Naive thymus-derived CD4-positive, alpha-beta T cell (primary cell): ENCODE data around the gene FSTL5. TPM values are rescaled to one million over a fixed set of nuclear protein-coding genes. Genes with fewer than 3 reads are reported as not detected.

Source experiments
- ATAC-seq: fragments of 150-1000 bp; cut with Tn5 transposase; 2 replicates; pipeline ENCODE4 v1.10.0; 2021; ENCODE audit warnings: mild to moderate bottlenecking, moderate library complexity
- CTCF ChIA-PET: fragments of 350-600 bp; sonication (Branson Sonifier 250); formaldehyde crosslinking; loops from one replicate; lab custom pipeline; 2021; ENCODE audit warnings: antibody characterized with exemption; lab: Charles Lee
- POLR2A ChIA-PET: fragments of 350-600 bp; sonication (Branson Sonifier 250); formaldehyde crosslinking; loops from one replicate; lab custom pipeline; 2021; ENCODE audit warnings: antibody characterized with exemption, inconsistent platforms; lab: Charles Lee
- DNase-seq, 9 donors: peaks; one replicate each; pipeline versions ENCODE4 v3.0.0 to v3.0.0-alpha.2; 2020 to 2022; ENCODE audit warnings: mixed read lengths in 1 of 9
- H3K27ac ChIP-seq: one replicate; pipeline ENCODE4 v1.7.0; 2013; ENCODE audit warnings: mild to moderate bottlenecking, low read depth, low read length, moderate library complexity
- H3K27me3 ChIP-seq, 2 donors: one replicate each; pipeline ENCODE4 v1.7.0; 2013; ENCODE audit warnings: low read length in 2 of 2, mild to moderate bottlenecking in 2 of 2, moderate library complexity in 2 of 2; ENCODE audit not compliant: control insufficient read depth in 2 of 2, insufficient read depth in 2 of 2
- H3K36me3 ChIP-seq, 3 experiments: 1 replicate in 2 of 3; 2 replicates in 1 of 3; pipeline ENCODE4 v1.7.0; 2013; ENCODE audit warnings: low read length in 3 of 3, mild to moderate bottlenecking in 3 of 3, moderate library complexity in 1 of 3; ENCODE audit not compliant: insufficient read depth in 3 of 3, control insufficient read depth in 2 of 3
- H3K4me1 ChIP-seq, 2 donors: one replicate each; pipeline ENCODE4 v1.7.0; 2013; ENCODE audit warnings: low read length in 2 of 2, mild to moderate bottlenecking in 2 of 2, moderate library complexity in 1 of 2; ENCODE audit not compliant: control insufficient read depth in 2 of 2, insufficient read depth in 2 of 2
- H3K4me3 ChIP-seq: 2 replicates; pipeline ENCODE4 v1.7.0; 2013; ENCODE audit warnings: mild to moderate bottlenecking, low read length
- H3K9me3 ChIP-seq, 3 experiments: 1 replicate in 2 of 3; 2 replicates in 1 of 3; pipeline ENCODE4 v1.7.0; 2013; ENCODE audit warnings: low read length in 3 of 3; ENCODE audit not compliant: control insufficient read depth in 2 of 3
- H3K27ac Mint-ChIP-seq, 9 donors: one replicate each; pipeline ENCODE4 v1.8.0; 2020 to 2022; ENCODE audit warnings: mixed read lengths in 9 of 9, mild to moderate bottlenecking in 8 of 9, moderate library complexity in 5 of 9, inconsistent platforms in 2 of 9
- H3K27me3 Mint-ChIP-seq, 5 donors: one replicate each; pipeline ENCODE4 v1.8.0; 2021 to 2022; ENCODE audit warnings: mixed read lengths in 5 of 5, mild to moderate bottlenecking in 1 of 5
- H3K36me3 Mint-ChIP-seq, 5 donors: one replicate each; pipeline ENCODE4 v1.8.0; 2020 to 2022; ENCODE audit warnings: mixed read lengths in 5 of 5, mild to moderate bottlenecking in 3 of 5, inconsistent platforms in 1 of 5
- H3K4me1 Mint-ChIP-seq, 7 donors: one replicate each; pipeline ENCODE4 v1.8.0; 2020 to 2022; ENCODE audit warnings: mixed read lengths in 7 of 7, mild to moderate bottlenecking in 3 of 7, inconsistent platforms in 1 of 7
- H3K4me3 Mint-ChIP-seq, 10 donors: one replicate each; pipeline ENCODE4 v1.8.0; 2020 to 2022; ENCODE audit warnings: mild to moderate bottlenecking in 10 of 10, mixed read lengths in 10 of 10, moderate library complexity in 6 of 10, inconsistent platforms in 2 of 10
- H3K9me3 Mint-ChIP-seq, 11 donors: one replicate each; pipeline ENCODE4 v1.8.0; 2020 to 2022; ENCODE audit warnings: mixed read lengths in 11 of 11, mild to moderate bottlenecking in 4 of 11, inconsistent platforms in 1 of 11, moderate library complexity in 1 of 11
- intact Hi-C, 2 donors: fragments of 100-400 bp; cut with micrococcal nuclease; formaldehyde crosslinking; loops; one replicate each; pipeline ENCODE4 v1.15.1; 2023
- polyA plus RNA-seq, 2 donors: library from polyadenylated mRNA; unstranded; fragments of 300-500 nt; fragmentation: Illumina TruSeq; gene quantifications; one replicate each; pipeline ENCODE4 v1.2.3, GENCODE V29; 2021
- total RNA-seq, 6 experiments: library from RNA in 5 of 6; stranded (reverse) in 5 of 6; gene quantifications; 1 replicate in 5 of 6; 2 replicates in 1 of 6; pipeline ENCODE4 v1.2.3 and lab custom pipeline; 2021 to 2026

FSTL5 gene
- total and polyA plus RNA-seq, 7 experiments from 2014 or later, result not detected

DNA sequence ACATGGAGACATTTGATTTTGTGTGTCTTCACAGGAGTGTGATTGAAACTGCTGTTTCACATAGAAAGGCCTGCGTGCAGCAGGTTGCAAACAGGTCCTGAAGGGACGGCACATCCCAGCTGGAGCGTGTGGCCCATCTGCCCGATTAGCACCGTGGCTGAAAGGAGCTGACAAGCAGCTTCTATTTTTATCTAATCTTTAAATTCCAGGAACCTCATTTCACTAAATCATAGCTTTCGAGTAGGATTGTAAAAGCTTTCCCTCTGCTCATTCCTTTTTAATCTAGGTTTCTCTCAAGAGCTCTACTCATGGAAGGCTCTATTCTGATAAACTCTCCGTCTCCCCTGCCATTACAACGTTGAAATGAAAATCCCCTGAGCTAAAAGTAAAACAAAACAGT lies 106.8 kb downstream of the FSTL5 start:
- Mint-ChIP-seq H3K27ac (no peak overlapping the region), H3K4me1 (no peaks in the 10 kb centered on the region), H3K9me3 (peaks cover 0 to 5% (median 0%) of the 10 kb centered on the region in 11 donors), H3K36me3 (no peaks in the 10 kb centered on the region), H3K4me3 (no peak overlapping the region), H3K27me3 (no peaks in the 10 kb centered on the region)
- POLR2A ChIA-PET, result no interaction called here
- Histone ChIP-seq H3K36me3 (no peaks in the 10 kb centered on the region), H3K9me3 (no peaks in the 10 kb centered on the region), H3K4me3 (no peak overlapping the region), H3K27me3 (no peaks in the 10 kb centered on the region), H3K4me1 (no peaks in the 10 kb centered on the region), H3K27ac (no peak overlapping the region)
- no peak for ATAC-seq
- CTCF ChIA-PET, result no interaction called here
- intact Hi-C loops, result no loop called here
- DNase-seq, result no peak

DNA sequence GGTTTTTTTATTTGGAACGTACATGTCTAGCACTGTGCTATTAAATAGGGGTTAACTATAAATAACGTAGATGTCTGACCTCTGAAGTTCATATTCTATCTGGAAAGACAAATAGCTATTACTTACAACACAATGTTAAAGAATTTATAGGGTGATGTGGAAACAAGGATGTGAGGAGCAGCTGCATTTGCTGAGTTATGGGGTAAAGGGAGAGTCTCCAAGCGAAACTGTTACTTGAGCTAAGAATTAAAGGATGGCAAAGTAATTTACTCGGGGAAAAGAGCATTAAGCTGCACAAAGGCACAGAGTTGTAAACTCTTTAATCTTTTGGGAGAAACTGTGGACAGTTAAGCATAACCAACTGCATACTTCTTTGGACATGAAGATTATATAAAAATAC lies 117.7 kb downstream of the FSTL5 start:
- H3K27ac Mint-ChIP-seq, result no peak overlapping the region
- Histone ChIP-seq H3K36me3 (no peaks in the 10 kb centered on the region), H3K27ac (no peak overlapping the region), H3K9me3 (no peaks in the 10 kb centered on the region), H3K4me1 (no peaks in the 10 kb centered on the region), H3K4me3 (no peak overlapping the region), H3K27me3 (no peaks in the 10 kb centered on the region)
- ATAC-seq (no peak), DNase-seq (no peak)
- no peaks in the 10 kb centered on the region for H3K4me1 Mint-ChIP-seq
- H3K9me3 Mint-ChIP-seq, result peaks cover 0 to 5% (median 0%) of the 10 kb centered on the region in 11 donors
- intact Hi-C loops, result no loop called here
- POLR2A ChIA-PET, result no interaction called here
- CTCF ChIA-PET, result no interaction called here
- no peak overlapping the region for H3K4me3 Mint-ChIP-seq
- no peaks in the 10 kb centered on the region for H3K27me3 Mint-ChIP-seq
- H3K36me3 Mint-ChIP-seq, result no peaks in the 10 kb centered on the region

DNA sequence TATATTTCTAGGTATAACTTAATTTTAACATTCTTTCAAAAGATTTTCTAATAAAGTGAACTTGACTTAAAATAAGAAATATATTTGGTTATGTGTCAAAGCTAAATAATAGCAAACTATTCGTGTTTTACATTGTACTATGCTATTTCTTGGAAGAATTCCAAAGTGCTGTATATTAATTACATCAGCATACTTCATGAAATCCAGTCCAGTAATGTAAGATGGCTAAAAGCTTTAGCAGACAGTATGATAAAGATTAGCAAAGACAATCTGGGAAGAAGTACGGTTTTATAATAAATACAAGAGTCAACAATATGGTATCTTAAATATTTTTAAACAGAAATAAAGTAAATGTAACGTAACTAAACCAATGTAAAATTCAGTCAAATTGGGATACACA lies 125.7 kb downstream of the FSTL5 start:
- no peak overlapping the region for H3K27ac Mint-ChIP-seq
- no peak overlapping the region for H3K4me3 ChIP-seq
- H3K27me3 ChIP-seq, result no peaks in the 10 kb centered on the region
- no peaks in the 10 kb centered on the region for H3K27me3 Mint-ChIP-seq
- H3K27ac ChIP-seq, result no peak overlapping the region
- ATAC-seq (no peak), DNase-seq (no peak)
- H3K36me3 Mint-ChIP-seq, result no peaks in the 10 kb centered on the region
- H3K4me1 Mint-ChIP-seq, result no peaks in the 10 kb centered on the region
- ChIA-PET POLR2A (no interaction called here), CTCF (no interaction called here)
- intact Hi-C loops, result no loop called here
- H3K4me3 Mint-ChIP-seq, result no peak overlapping the region
- peaks cover 0 to 19% (median 0%) of the 10 kb centered on the region in 11 donors for H3K9me3 Mint-ChIP-seq
- no peaks in the 10 kb centered on the region for H3K4me1 ChIP-seq
- H3K36me3 ChIP-seq, result no peaks in the 10 kb centered on the region
- H3K9me3 ChIP-seq, result no peaks in the 10 kb centered on the region

DNA sequence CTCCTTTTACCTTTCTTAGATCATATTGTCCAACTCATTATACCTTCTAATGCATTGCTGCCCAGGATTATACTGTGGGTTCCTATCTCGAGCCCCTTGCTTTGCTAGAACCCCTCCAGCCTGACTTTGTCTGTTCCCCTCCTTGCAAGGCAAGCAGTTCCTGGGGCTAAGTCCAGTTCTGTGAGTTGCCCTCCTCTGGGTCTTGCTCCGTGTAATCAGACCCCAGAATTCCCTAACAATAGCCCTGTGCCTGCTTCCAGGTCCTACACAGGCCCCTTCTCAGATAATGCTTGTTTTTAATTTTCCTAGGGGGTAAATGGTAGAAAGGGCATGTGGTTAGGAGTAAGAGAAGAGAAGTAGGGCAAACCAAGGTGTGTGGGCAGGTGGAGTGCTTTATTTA lies 145.9 kb downstream of the FSTL5 start:
- no peaks in the 10 kb centered on the region for H3K36me3 ChIP-seq
- H3K9me3 ChIP-seq, result no peaks in the 10 kb centered on the region
- no peaks in the 10 kb centered on the region for H3K4me1 ChIP-seq
- no peak overlapping the region for H3K4me3 ChIP-seq
- Mint-ChIP-seq H3K27ac (no peak overlapping the region), H3K4me3 (no peak overlapping the region), H3K4me1 (no peaks in the 10 kb centered on the region), H3K27me3 (no peaks in the 10 kb centered on the region), H3K9me3 (peaks cover 0 to 9% (median 2%) of the 10 kb centered on the region in 11 donors), H3K36me3 (no peaks in the 10 kb centered on the region)
- H3K27ac ChIP-seq, result no peak overlapping the region
- intact Hi-C loops, result no loop called here
- CTCF ChIA-PET, result no interaction called here
- no peak for DNase-seq
- no peaks in the 10 kb centered on the region for H3K27me3 ChIP-seq
- ATAC-seq, result no peak
- POLR2A ChIA-PET, result no interaction called here

DNA sequence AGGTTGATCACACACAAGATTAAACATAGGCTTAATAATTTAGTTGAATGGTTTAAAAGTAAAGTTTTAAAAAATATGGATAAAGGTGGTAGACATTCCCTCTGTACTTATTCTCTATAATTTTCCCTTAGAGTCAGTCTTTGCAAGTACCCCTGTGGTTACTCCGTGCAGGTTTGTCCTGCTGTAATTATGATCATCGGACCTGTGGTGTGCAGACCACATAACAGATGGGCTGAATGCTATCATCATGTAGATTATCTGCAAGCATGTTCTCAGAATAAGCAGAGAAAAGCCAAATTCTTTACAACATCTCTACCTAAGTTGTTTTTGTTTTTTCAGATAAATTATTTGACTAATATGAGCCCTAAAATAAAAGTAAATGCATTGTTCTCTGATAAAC lies 146.8 kb downstream of the FSTL5 start:
- Histone ChIP-seq H3K4me1 (no peaks in the 10 kb centered on the region), H3K27me3 (no peaks in the 10 kb centered on the region), H3K9me3 (no peaks in the 10 kb centered on the region), H3K27ac (no peak overlapping the region), H3K4me3 (no peak overlapping the region), H3K36me3 (no peaks in the 10 kb centered on the region)
- ChIA-PET CTCF (no interaction called here), POLR2A (no interaction called here)
- Mint-ChIP-seq H3K4me3 (no peak overlapping the region), H3K4me1 (no peaks in the 10 kb centered on the region), H3K27ac (no peak overlapping the region), H3K9me3 (peaks cover 0 to 5% (median 2%) of the 10 kb centered on the region in 11 donors), H3K27me3 (no peaks in the 10 kb centered on the region), H3K36me3 (no peaks in the 10 kb centered on the region)
- no peak for DNase-seq
- ATAC-seq, result no peak
- intact Hi-C loops, result no loop called here

DNA sequence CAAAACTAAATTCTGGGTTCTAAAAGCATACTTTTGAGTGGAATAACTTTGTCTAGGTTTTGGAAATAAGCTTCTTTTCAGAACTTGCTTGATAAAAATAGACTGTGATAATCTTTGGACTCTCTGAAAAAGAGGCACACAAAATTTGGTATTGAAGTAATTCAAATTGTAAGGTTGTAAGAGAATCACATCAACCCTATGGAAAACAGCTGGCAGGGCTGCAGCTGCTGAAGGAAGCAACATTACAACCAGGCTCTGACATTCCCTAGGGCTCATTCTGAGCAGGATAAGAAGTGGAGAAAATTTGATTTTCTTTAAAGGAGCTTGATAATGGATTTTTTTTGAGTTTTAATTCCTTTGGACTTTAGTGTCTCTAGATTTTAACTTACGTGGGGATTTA lies 147.6 kb downstream of the FSTL5 start:
- Mint-ChIP-seq H3K9me3 (peaks cover 0 to 5% (median 0%) of the 10 kb centered on the region in 11 donors), H3K4me1 (no peaks in the 10 kb centered on the region), H3K4me3 (no peak overlapping the region), H3K36me3 (no peaks in the 10 kb centered on the region), H3K27me3 (no peaks in the 10 kb centered on the region), H3K27ac (no peak overlapping the region)
- Histone ChIP-seq H3K27me3 (no peaks in the 10 kb centered on the region), H3K36me3 (no peaks in the 10 kb centered on the region), H3K4me3 (no peak overlapping the region), H3K4me1 (no peaks in the 10 kb centered on the region), H3K27ac (no peak overlapping the region), H3K9me3 (no peaks in the 10 kb centered on the region)
- no peak for ATAC-seq
- ChIA-PET CTCF (no interaction called here), POLR2A (no interaction called here)
- intact Hi-C loops, result no loop called here
- no peak for DNase-seq

DNA sequence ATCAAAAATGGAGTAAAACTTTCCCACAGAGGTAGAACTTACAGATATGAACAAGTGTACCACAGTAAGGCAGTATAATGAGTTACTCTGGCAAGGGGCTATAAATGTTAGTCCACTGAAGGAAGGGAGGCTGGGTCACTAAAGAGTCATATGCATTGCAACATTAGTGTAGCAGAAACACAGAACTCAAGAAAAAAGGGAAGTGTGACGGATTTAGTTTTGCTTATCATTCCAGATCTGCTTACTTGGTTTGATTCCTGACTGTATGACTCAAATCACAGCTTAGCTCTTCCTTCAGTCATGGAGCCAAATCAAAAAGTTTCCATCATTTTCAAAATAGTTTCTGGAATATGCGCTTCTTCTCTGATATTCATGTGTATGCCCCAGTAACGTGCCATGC lies 148.7 kb downstream of the FSTL5 start:
- no peaks in the 10 kb centered on the region for H3K9me3 ChIP-seq
- POLR2A ChIA-PET, result no interaction called here
- H3K27me3 ChIP-seq, result no peaks in the 10 kb centered on the region

More for the DNA sequence above, 148.7 kb downstream of the FSTL5 start:
- Mint-ChIP-seq H3K27me3 (no peaks in the 10 kb centered on the region), H3K27ac (no peak overlapping the region), H3K4me1 (no peaks in the 10 kb centered on the region), H3K36me3 (no peaks in the 10 kb centered on the region), H3K4me3 (no peak overlapping the region), H3K9me3 (peaks cover 0 to 5% (median 0%) of the 10 kb centered on the region in 11 donors)
- no peaks in the 10 kb centered on the region for H3K36me3 ChIP-seq
- ATAC-seq (no peak), DNase-seq (no peak)
- no peak overlapping the region for H3K4me3 ChIP-seq
- H3K27ac ChIP-seq, result no peak overlapping the region
- CTCF ChIA-PET, result no interaction called here
- H3K4me1 ChIP-seq, result no peaks in the 10 kb centered on the region
- intact Hi-C loops, result no loop called here
